ENCODE data around the gene GMDS.

GRCh38 chr6:2259574-2259973, 14.2 kb upstream of the GMDS start:
- TF ChIP-seq CTCF (IDR thresholded peaks at IDR 0.05; ENCODE audit: borderline replicate concordance, extremely low read depth, low read length, poor library complexity, severe bottlenecking), result no peak
- TF ChIP-seq EZH2 (IDR thresholded peaks at IDR 0.05; ENCODE audit: borderline replicate concordance, low read depth, low read length, severe bottlenecking), result no peak

All from DND-41 (cell line).